ENCODE results near the gene BSN.

DNA sequence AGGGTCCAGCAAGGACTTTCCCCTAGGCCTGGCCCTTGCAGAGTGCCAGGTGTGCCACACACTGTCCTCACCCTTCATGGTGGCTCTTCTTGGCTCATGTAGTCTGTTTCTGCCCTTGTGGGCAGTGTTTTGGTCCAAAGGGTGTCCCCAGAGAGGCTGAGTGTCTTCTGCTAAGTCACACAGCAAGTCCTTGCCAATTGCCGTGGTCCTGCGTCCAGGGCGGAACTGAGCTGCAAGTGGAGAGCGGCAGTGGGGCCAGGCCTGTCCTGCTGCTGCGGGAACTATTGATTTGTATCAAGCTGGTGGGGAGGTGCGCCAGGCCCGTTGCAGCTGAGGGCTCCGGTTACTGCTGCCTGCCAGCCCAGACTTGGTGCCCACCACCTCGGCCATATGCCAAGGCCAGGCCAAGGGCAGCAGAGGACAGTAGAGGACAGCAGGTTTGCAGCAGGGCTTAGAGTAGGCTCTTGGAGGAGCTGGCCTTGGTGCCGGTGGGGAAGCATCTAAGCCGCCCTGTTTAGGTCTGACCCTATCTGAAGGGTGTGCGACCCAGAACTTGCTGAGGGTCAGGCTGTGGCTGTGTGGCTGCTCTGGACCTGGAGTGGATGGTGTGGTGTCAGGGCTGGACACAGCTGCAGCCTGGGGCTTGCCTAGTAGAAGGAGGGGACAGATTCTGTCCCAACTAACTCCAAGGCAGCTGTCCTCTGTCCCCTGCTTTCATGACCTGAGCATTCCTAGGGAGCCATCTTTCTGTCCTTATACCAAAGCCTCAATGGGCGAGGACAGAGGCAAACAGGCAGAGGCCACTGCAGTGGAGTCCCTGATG, 160.7 kb downstream of the BSN start:
- TF ChIP-seq, protein P1, sequence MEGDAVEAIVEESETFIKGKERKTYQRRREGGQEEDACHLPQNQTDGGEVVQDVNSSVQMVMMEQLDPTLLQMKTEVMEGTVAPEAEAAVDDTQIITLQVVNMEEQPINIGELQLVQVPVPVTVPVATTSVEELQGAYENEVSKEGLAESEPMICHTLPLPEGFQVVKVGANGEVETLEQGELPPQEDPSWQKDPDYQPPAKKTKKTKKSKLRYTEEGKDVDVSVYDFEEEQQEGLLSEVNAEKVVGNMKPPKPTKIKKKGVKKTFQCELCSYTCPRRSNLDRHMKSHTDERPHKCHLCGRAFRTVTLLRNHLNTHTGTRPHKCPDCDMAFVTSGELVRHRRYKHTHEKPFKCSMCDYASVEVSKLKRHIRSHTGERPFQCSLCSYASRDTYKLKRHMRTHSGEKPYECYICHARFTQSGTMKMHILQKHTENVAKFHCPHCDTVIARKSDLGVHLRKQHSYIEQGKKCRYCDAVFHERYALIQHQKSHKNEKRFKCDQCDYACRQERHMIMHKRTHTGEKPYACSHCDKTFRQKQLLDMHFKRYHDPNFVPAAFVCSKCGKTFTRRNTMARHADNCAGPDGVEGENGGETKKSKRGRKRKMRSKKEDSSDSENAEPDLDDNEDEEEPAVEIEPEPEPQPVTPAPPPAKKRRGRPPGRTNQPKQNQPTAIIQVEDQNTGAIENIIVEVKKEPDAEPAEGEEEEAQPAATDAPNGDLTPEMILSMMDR (optimal IDR thresholded peaks at IDR 0.05 in 1 of 3, IDR thresholded peaks at IDR 0.05 in 1 of 3, conservative IDR thresholded peaks at IDR 0.05 in 1 of 3; ENCODE audit: extremely low read depth in 1 of 3, insufficient read depth in 2 of 3, low read length in 3 of 3), result no peak
- TF ChIP-seq EZH2 (IDR thresholded peaks at IDR 0.05; ENCODE audit: low read length), result no peak
